Sigmoid colon (tissue), 7 donors: ENCODE results near the gene LIN7B. TPM values are rescaled to one million over a fixed set of nuclear protein-coding genes. Genes with fewer than 3 reads are reported as not detected.
"Not testable (repeated sequence)": the region's sequence is repeated elsewhere in the genome, so short reads cannot be mapped to it uniquely, and the experiment has no call there.

ENCODE experiments used
- DNase-seq: peaks from one replicate; pipeline ENCODE4 v3.0.0-alpha.2; 2019
- H3K27ac ChIP-seq, 4 donors: fragments of 200-600 bp; sonication (generic); one replicate each; pipeline ENCODE4 v1.5.1; 2016 to 2019; ENCODE audit warnings: mild to moderate bottlenecking in 1 of 4
- H3K27me3 ChIP-seq, 3 donors: fragments of 200-600 bp; sonication (generic); one replicate each; pipeline ENCODE4 v1.5.1; 2019; ENCODE audit warnings: mild to moderate bottlenecking in 1 of 3
- H3K36me3 ChIP-seq, 4 donors: fragments of 200-600 bp; sonication (generic); one replicate each; pipeline ENCODE4 v1.5.1; 2016 to 2019
- H3K4me1 ChIP-seq, 4 donors: fragments of 200-600 bp; sonication (generic); one replicate each; pipeline ENCODE4 v1.5.1; 2017 to 2019
- H3K4me3 ChIP-seq, 4 donors: fragments of 200-600 bp; sonication (generic); one replicate each; pipeline ENCODE4 v1.5.1; 2017 to 2019; ENCODE audit warnings: mild to moderate bottlenecking in 2 of 4, moderate library complexity in 1 of 4
- H3K9me3 ChIP-seq, 4 donors: fragments of 200-600 bp in 3 of 4; sonication (generic) in 3 of 4; one replicate each; pipeline versions ENCODE4 v1.5.1 to v1.6.1; 2013 to 2019
- CTCF ChIP-seq, 4 experiments: fragments of 450-650 bp in 3 of 4; fragments of 200-600 bp in 1 of 4; IDR thresholded peaks; one replicate each; pipeline ENCODE4 v1.5.1; 2016 to 2019; ENCODE audit warnings: antibody characterized with exemption in 4 of 4, mild to moderate bottlenecking in 3 of 4, moderate library complexity in 2 of 4
- EP300 ChIP-seq, 4 donors: sonication (generic); formaldehyde crosslinking; IDR thresholded peaks; one replicate each; pipeline ENCODE4 v1.6.1; 2017; ENCODE audit warnings: antibody characterized with exemption in 4 of 4
- POLR2A ChIP-seq, 2 donors: fragments of 450-650 bp; IDR thresholded peaks; one replicate each; pipeline ENCODE4 v1.6.1; 2016; ENCODE audit warnings: antibody characterized with exemption in 2 of 2, mild to moderate bottlenecking in 2 of 2, moderate library complexity in 2 of 2
- POLR2AphosphoS5 ChIP-seq, 4 donors: sonication (generic); formaldehyde crosslinking; IDR thresholded peaks; one replicate each; pipeline ENCODE4 v1.6.1; 2017; ENCODE audit warnings: antibody characterized with exemption in 4 of 4
- WGBS, 2 donors: extraction: QIAGEN DNeasy Blood & Tissue Kit; methylation state at CpG; one replicate each; pipeline ENCODE4 v1.1.7; 2013; 5-methylcytosine and 5-hydroxymethylcytosine counted together
- intact Hi-C: fragments of 100-400 bp; cut with DNase I; formaldehyde crosslinking; loops from one replicate; pipeline ENCODE4 v1.15.1; 2023
- polyA plus RNA-seq, 3 donors: library from polyadenylated mRNA; stranded (reverse); fragments of 200-250 nt; gene quantifications; one replicate each; pipeline ENCODE4 v1.2.3, GENCODE V29; 2013
- total RNA-seq, 4 donors: library from RNA; depleted of rRNA; stranded (reverse); fragments of >200 nt; gene quantifications; one replicate each; pipeline ENCODE4 v1.1.0, GENCODE V29; 2016
- donor health status: healthy with polysubstance abuse.
- donor health status: Bipolar disorder and iron deficiency.
- donor health status: healthy.

Gene LIN7B
- total and polyA plus RNA-seq, 7 donors = 9.9 to 28.8 (median 17.4) TPM

DNA sequence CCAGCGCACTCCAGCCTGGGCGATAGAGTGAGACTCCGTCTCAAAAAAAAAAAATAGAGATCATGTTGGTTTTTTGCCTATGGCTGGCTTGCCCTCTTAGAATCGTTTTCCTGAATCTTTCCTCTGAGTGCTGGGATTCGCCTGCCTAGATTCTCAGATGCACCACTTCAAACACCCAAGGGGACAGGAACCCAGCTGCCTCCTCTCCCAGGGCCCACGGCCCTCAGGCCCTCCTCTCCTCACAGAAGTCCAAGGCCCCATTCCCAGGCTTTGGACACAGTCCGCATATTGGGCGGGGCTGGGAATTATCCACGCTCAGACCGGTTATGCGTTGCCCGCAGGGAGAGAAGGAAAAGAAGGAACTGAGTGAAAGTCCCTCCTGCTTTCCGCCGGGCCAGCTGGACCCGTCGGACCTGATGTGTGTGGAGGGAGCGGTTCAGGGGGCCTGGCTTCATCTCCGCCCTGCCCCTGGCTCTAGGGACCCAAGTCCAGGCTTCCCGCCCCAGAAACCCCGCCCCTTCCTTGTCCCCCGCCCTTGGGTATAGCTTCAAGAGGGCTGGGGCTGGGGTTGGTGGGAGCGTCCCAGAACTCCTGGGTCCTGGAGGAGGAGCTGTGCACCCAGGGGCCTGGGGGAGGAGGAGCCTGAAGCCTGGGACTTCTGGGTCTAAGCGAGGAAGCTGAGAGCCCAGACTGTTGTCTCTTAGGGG, 11.0 kb downstream of the LIN7B start:
- no peak overlapping the region for H3K27ac ChIP-seq
- no peak for TF ChIP-seq CTCF (IDR thresholded peaks at IDR 0.05)
- H3K36me3 ChIP-seq = no peaks in the 10 kb centered on the region
- intact Hi-C loops = no loop called here
- 14 to 53% methylated on average over 23 of the region's 23 CpGs for WGBS, 2 donors
- no peaks in the 10 kb centered on the region for H3K27me3 ChIP-seq
- no peak overlapping the region for H3K4me3 ChIP-seq
- no peak for DNase-seq
- H3K4me1 ChIP-seq = peaks cover 0 to 22% (median 12%) of the 10 kb centered on the region in 4 donors
- H3K9me3 ChIP-seq = no peaks in the 10 kb centered on the region

DNA sequence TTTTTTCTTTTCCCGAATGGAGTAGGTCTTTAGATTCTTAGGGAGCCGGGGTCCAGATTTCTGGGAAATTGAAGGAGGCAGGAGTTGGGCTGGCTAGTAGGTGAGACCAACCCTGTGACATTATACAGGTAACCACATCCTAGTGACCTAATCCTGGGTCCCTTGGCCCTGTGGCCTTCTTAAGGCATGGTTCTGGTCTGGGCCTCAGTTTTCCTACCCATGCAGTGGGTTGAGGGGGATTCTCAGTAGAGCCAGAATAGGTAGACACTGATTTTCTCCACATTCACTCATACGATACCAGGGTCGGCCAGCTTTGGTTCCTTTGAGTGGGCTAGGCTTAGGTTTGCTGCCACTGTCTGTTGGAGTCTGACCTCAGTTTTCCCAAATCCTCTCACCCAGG, 12.4 kb downstream of the LIN7B start:
- peaks cover 0 to 18% (median 11%) of the 10 kb centered on the region in 4 donors for H3K4me1 ChIP-seq
- DNase-seq = no peak
- no peaks in the 10 kb centered on the region for H3K36me3 ChIP-seq
- WGBS, 2 donors = 82 to 87% methylated on average over 4 of the region's 4 CpGs
- no peaks in the 10 kb centered on the region for H3K9me3 ChIP-seq
- no peak overlapping the region for H3K27ac ChIP-seq
- H3K27me3 ChIP-seq = no peaks in the 10 kb centered on the region
- no peak overlapping the region for H3K4me3 ChIP-seq
- TF ChIP-seq CTCF (IDR thresholded peaks at IDR 0.05) (no peak), POLR2A (IDR thresholded peaks at IDR 0.05) (no peak), EP300 (IDR thresholded peaks at IDR 0.05) (no peak), POLR2AphosphoS5 (IDR thresholded peaks at IDR 0.05) (no peak)
- intact Hi-C loops = no loop called here

DNA sequence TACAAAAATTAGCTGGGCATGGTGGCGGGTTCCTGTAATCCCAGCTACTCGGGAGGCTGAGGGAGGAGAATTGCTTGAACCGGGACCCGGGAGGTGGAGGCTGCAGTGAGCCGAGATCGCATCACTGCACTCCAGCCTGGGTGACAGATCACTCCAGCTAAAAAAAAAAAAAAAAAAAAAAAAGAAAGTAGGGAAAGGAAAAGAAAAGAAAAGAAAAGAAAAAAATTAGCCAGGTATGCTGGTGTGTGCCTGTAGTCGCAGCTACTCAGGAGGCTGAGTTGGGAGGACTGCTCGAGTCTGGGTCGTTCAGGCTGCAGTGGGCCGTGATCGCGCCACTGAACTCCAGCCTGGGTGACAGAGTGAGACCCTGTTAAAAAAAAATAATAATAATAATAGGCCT, 13.1 kb downstream of the LIN7B start:
- peak overlapping the region in 3 of 4 donors; percentile 53 to 82 (median 77) for H3K27ac ChIP-seq
- intact Hi-C loops, H3K27me3 ChIP-seq, H3K9me3 ChIP-seq, H3K4me3 ChIP-seq, H3K36me3 ChIP-seq, DNase-seq: not testable (repeated sequence)
- 96 to 97% methylated on average over 12 of the region's 12 CpGs for WGBS, 2 donors
- peaks cover 0 to 18% (median 11%) of the 10 kb centered on the region in 4 donors for H3K4me1 ChIP-seq

DNA sequence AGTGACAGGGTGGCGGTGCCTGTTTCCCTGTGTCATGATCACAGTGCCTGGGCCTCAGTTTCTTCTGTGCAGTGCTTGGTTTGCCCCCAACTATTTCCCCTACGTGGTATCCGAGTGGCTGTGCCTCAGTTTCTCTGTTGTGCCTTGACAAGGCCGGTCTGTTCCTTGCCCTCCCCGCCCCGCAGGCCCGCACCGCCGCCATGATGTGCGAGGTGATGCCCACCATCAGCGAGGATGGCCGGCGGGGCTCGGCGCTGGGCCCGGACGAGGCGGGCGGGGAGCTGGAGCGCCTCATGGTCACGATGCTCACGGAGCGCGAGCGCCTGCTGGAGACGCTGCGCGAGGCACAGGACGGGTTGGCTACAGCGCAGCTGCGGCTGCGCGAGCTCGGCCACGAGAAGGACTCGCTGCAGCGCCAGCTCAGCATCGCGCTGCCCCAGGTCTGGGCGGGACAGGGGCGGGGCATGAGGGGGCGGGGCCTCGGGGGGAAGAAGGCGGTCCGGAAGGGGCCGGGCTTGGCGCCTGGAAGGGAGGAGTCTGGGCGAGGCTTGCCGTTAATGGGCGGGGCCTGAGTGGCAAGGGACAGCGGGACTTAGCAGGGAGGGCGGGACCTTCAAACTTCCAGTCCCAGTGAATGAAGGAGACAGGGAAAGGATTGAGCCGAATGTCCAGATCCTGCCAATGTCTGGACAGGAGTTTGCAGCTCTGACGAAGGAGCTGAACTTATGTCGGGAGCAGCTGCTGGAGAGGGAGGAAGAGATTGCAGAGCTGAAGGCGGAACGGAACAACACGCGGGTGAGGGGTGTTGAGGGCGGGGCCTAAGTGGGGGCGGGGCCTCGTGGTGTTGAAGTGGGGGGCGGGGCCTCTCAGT, 13.7 kb downstream of the LIN7B start:
- Histone ChIP-seq H3K27ac (peak overlapping the region; percentile 53 to 82 (median 71)), H3K9me3 (no peaks in the 10 kb centered on the region), H3K4me3 (peak overlapping the region in 3 of 4 donors; percentile 6 to 33 (median 15)), H3K27me3 (peaks cover 0 to under 1% (median 0%) of the 10 kb centered on the region in 3 donors), H3K36me3 (no peaks in the 10 kb centered on the region), H3K4me1 (peaks cover 0 to 19% (median 11%) of the 10 kb centered on the region in 4 donors)
- 3 to 4% methylated on average over 63 of the region's 63 CpGs for WGBS, 2 donors
- peak; percentile 98 for DNase-seq
- intact Hi-C loops = no loop called here
- TF ChIP-seq CTCF (IDR thresholded peaks at IDR 0.05) (peak in 1 of 4 experiments; percentile 22), POLR2AphosphoS5 (IDR thresholded peaks at IDR 0.05) (peak in 1 of 4 donors; percentile 62), EP300 (IDR thresholded peaks at IDR 0.05) (no peak)

GRCh38 chr19:49128545-49129237, 14.5 kb downstream of the LIN7B start:
- Histone ChIP-seq H3K9me3 (no peaks in the 10 kb centered on the region), H3K27me3 (peaks cover 0 to 7% (median 6%) of the 10 kb centered on the region in 3 donors), H3K27ac (peak overlapping the region; percentile 6 to 77 (median 56)), H3K4me1 (peaks cover 0 to 27% (median 19%) of the 10 kb centered on the region in 4 donors), H3K36me3 (no peaks in the 10 kb centered on the region), H3K4me3 (peak overlapping the region in 3 of 4 donors; percentile 6 to 33 (median 15))
- intact Hi-C loops = no loop called here
- TF ChIP-seq CTCF (IDR thresholded peaks at IDR 0.05) (no peak), POLR2A (IDR thresholded peaks at IDR 0.05) (no peak), EP300 (IDR thresholded peaks at IDR 0.05) (no peak), POLR2AphosphoS5 (IDR thresholded peaks at IDR 0.05) (no peak)
- DNase-seq = no peak
- 53 to 71% methylated on average over 15 of the region's 15 CpGs for WGBS, 2 donors
